Erythroblast (primary cell): Measurements from ENCODE around the gene KIR2DL1.
"Not testable (repeated sequence)": the region's sequence is repeated elsewhere in the genome, so short reads cannot be mapped to it uniquely, and the experiment has no call there.

ENCODE experiments used
- GATA1 ChIP-seq: IDR thresholded peaks from 2 replicates; pipeline ENCODE4 v1.6.1; 2011; ENCODE audit warnings: low read depth, mild to moderate bottlenecking, control low read depth, low read length, moderate library complexity
- POLR2A ChIP-seq: IDR thresholded peaks from 2 replicates; pipeline ENCODE4 v1.6.1; 2011; ENCODE audit warnings: mild to moderate bottlenecking, low read length

DNA sequence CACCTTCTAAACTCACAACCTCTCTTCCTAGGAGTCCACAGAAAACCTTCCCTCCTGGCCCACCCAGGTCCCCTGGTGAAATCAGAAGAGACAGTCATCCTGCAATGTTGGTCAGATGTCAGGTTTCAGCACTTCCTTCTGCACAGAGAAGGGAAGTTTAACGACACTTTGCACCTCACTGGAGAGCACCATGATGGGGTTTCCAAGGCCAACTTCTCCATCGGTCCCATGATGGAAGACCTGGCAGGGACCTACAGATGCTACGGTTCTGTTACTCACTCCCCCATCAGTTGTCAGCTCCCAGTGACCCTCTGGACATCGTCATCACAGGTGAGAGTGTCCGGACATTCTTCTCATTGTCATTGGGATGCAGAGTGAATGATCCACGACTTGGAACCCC, 11.0 kb upstream of the KIR2DL1 start:
- not testable (repeated sequence) for TF ChIP-seq GATA1, POLR2A
